Measurements from ENCODE around the gene NAXD.

GRCh38 chr13:110618780-110619179, 3.4 kb downstream of the NAXD start:
- TF ChIP-seq CTCF (IDR thresholded peaks at IDR 0.05; ENCODE audit: low read depth, low read length) (no peak), EZH2phosphoT487 (IDR thresholded peaks at IDR 0.05; ENCODE audit: low read depth) (no peak)
